ENCODE measurements around the gene COPZ2. TPM values are rescaled to one million over a fixed set of nuclear protein-coding genes. Genes with fewer than 3 reads are reported as not detected.

Gene COPZ2
- total and polyA plus RNA-seq, 9 of the 15 experiments (the other 6 are each of a cell fraction or from before 2014, with no cell fraction given) = 0.22 to 0.49 TPM; not detected in 7

DNA sequence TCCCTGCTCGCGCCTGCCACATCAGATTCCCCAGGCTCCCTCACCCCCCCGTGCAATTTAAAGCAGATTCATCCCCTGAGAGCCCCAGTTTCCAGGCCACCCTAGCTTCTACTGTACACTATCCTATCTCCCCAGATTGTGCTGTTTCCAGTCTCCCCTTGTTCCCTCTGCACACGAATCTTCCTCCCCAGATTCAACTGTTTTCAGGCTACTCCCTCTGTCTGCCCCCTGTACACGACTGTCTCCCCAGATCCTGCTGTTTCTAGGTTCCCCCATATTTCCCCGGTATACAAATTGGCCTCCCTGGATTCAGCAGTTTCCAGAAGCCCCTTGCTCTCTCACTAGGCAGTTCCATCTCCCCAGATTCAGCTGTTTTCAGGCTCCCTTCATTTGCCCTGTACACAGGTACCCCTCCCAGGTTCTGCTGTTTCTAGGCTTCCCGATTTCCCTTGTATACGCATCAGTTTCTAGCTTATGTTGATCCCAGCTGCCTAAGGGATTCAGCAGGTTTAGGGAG lies 22.9 kb downstream of the COPZ2 start:
- no peak for FAIRE-seq
- WGBS (ENCODE audit: insufficient coverage, low coverage, missing lambda C conversion rate) = 7% methylated on average over 8 of the region's 8 CpGs
- no peaks in the 10 kb centered on the region for H4K20me1 ChIP-seq (replicated peaks; ENCODE audit: control insufficient read depth, insufficient read depth, low read length)
- H3K36me3 ChIP-seq (ENCODE audit: control insufficient read depth, insufficient read depth, low read length) = no peaks in the 10 kb centered on the region
- no peak overlapping the region for H3K27ac ChIP-seq (ENCODE audit: extremely low read depth, low read depth, low read length)
- H3K9me1 ChIP-seq (ENCODE audit: control insufficient read depth, insufficient read depth, low read length) = no peaks in the 10 kb centered on the region
- in situ Hi-C loops (cut with MboI) (loop anchor here (5.0 kb wide), 3 partner anchors 32 to 172 kb away; partner anchors contain the start of gene SCRN2), intact Hi-C loops (cut with micrococcal nuclease) (loop anchor here (1.0 kb wide), 1 partner anchor 173 kb away; the partner anchor contains the start of gene SCRN2)
- H3K9ac ChIP-seq (ENCODE audit: insufficient read depth in 1 of 2, low read depth in 2 of 2, low read length in 2 of 2) = peak overlapping the region in 1 of 2 experiments; percentile 54; a peak in 2 of 4 replicates
- peak; percentile 65 for ATAC-seq
- H3K4me3 ChIP-seq = no peak overlapping the region
- no peaks in the 10 kb centered on the region for H3K79me2 ChIP-seq (ENCODE audit: control insufficient read depth, insufficient read depth, low read length)
- H3K9me3 ChIP-seq (replicated peaks; ENCODE audit: control insufficient read depth, insufficient read depth, low read depth, low read length) = no peaks in the 10 kb centered on the region; the same call in 1 of the 2 replicates
- DNase-seq (ENCODE audit: extremely low read depth in 1 of 4, low spot score in 3 of 4) = peak; percentile 41 to 63 (median 53)
- POLR2A ChIA-PET = interaction anchor here (0.7 to 1.6 kb wide), 4 partner anchors 16 to 166 kb away, joined by 3 read pairs; no protein-coding TSS in a partner anchor
- peaks cover 23 to 25% of the 10 kb centered on the region in 2 experiments for H3K4me1 ChIP-seq (replicated peaks in 1 of 2; ENCODE audit: control insufficient read depth in 2 of 2, insufficient read depth in 2 of 2, low read length in 2 of 2)
- H2AFZ ChIP-seq (ENCODE audit: low read depth, low read length) = peak overlapping the region; percentile 73
- H3K4me2 ChIP-seq (ENCODE audit: insufficient read depth, low read length) = peak overlapping the region; percentile 46; the same call in 1 of the 2 replicates
- CTCF ChIA-PET (ENCODE audit: low intra/inter-chr PET ratio) = no interaction called here
- no TSS peak for BruUV-seq (replicated peaks)
- H3K27me3 ChIP-seq (ENCODE audit: control insufficient read depth in 2 of 2, insufficient read depth in 2 of 2, low read length in 2 of 2) = no peaks in the 10 kb centered on the region
- TF ChIP-seq PHF21A (IDR thresholded peaks at IDR 0.05; ENCODE audit: borderline replicate concordance, low read depth) (peak; percentile 98), TAF1 (IDR thresholded peaks at IDR 0.05; ENCODE audit: control insufficient read depth, extremely low read depth, insufficient read depth, low read length, severe bottlenecking) (no peak), TAL1 (IDR thresholded peaks at IDR 0.05) (0 out of 2 replicates have a peak, but pooled peaks have one; percentile 7), NFE2 (IDR thresholded peaks at IDR 0.05; ENCODE audit: low read depth) (peak; percentile 41; the same call in 1 of the 2 replicates), MLLT1 (IDR thresholded peaks at IDR 0.05) (peak in 1 of 2 experiments; percentile 97; a peak in 2 of 4 replicates), RBM25 (IDR thresholded peaks at IDR 0.05; ENCODE audit: low read depth, low read length, severe bottlenecking) (peak; percentile 60), CREM (IDR thresholded peaks at IDR 0.05; ENCODE audit: low read depth) (peak; percentile 20; the same call in 1 of the 2 replicates), DACH1 (IDR thresholded peaks at IDR 0.05; ENCODE audit: partially characterized antibody) (peak; percentile 30), SMAD4 (CRISPR knock-in tag; conservative IDR thresholded peaks at IDR 0.05) (0 out of 2 replicates have a peak, but pooled peaks have one; percentile 22), TFAP4 (CRISPR knock-in tag; IDR thresholded peaks at IDR 0.05; ENCODE audit: borderline replicate concordance) (peak; percentile 28; the same call in 1 of the 2 replicates)
- TF ChIP-seq, protein P1, sequence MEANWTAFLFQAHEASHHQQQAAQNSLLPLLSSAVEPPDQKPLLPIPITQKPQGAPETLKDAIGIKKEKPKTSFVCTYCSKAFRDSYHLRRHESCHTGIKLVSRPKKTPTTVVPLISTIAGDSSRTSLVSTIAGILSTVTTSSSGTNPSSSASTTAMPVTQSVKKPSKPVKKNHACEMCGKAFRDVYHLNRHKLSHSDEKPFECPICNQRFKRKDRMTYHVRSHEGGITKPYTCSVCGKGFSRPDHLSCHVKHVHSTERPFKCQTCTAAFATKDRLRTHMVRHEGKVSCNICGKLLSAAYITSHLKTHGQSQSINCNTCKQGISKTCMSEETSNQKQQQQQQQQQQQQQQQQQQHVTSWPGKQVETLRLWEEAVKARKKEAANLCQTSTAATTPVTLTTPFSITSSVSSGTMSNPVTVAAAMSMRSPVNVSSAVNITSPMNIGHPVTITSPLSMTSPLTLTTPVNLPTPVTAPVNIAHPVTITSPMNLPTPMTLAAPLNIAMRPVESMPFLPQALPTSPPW (CRISPR knock-in tag; IDR thresholded peaks at IDR 0.05) = peak; percentile 96
- TF ChIP-seq, protein P2, sequence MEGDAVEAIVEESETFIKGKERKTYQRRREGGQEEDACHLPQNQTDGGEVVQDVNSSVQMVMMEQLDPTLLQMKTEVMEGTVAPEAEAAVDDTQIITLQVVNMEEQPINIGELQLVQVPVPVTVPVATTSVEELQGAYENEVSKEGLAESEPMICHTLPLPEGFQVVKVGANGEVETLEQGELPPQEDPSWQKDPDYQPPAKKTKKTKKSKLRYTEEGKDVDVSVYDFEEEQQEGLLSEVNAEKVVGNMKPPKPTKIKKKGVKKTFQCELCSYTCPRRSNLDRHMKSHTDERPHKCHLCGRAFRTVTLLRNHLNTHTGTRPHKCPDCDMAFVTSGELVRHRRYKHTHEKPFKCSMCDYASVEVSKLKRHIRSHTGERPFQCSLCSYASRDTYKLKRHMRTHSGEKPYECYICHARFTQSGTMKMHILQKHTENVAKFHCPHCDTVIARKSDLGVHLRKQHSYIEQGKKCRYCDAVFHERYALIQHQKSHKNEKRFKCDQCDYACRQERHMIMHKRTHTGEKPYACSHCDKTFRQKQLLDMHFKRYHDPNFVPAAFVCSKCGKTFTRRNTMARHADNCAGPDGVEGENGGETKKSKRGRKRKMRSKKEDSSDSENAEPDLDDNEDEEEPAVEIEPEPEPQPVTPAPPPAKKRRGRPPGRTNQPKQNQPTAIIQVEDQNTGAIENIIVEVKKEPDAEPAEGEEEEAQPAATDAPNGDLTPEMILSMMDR (IDR thresholded peaks at IDR 0.05 in 2 of 3, conservative IDR thresholded peaks at IDR 0.05 in 1 of 3; ENCODE audit: insufficient read depth in 2 of 3, low read depth in 1 of 3, low read length in 3 of 3) = no peak
- TF ChIP-seq, protein P3, sequence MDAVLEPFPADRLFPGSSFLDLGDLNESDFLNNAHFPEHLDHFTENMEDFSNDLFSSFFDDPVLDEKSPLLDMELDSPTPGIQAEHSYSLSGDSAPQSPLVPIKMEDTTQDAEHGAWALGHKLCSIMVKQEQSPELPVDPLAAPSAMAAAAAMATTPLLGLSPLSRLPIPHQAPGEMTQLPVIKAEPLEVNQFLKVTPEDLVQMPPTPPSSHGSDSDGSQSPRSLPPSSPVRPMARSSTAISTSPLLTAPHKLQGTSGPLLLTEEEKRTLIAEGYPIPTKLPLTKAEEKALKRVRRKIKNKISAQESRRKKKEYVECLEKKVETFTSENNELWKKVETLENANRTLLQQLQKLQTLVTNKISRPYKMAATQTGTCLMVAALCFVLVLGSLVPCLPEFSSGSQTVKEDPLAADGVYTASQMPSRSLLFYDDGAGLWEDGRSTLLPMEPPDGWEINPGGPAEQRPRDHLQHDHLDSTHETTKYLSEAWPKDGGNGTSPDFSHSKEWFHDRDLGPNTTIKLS (IDR thresholded peaks at IDR 0.05; ENCODE audit: borderline replicate concordance, low read depth) = 0 out of 2 replicates have a peak, but pooled peaks have one; percentile 31

Data from K562 (cell line).